Right renal pelvis (tissue), 4 donors: Measurements from ENCODE around the gene REXO1. TPM values are rescaled to one million over a fixed set of nuclear protein-coding genes. Genes with fewer than 3 reads are reported as not detected.
"Not testable (repeated sequence)": the region's sequence is repeated elsewhere in the genome, so short reads cannot be mapped to it uniquely, and the experiment has no call there.

Source experiments
- DNase-seq, 4 donors: peaks; one replicate each; pipeline ENCODE4 v3.0.0-alpha.2; 2013; ENCODE audit warnings: low read depth in 4 of 4, low spot score in 3 of 4, missing footprints in 1 of 4
- polyA plus RNA-seq, 4 donors: library from polyadenylated mRNA; unstranded; fragments of 120-200 nt; gene quantifications; one replicate each; pipeline ENCODE4 v1.2.1, GENCODE V29; 2013; ENCODE audit not compliant: insufficient read length in 4 of 4

REXO1 gene, protein sequence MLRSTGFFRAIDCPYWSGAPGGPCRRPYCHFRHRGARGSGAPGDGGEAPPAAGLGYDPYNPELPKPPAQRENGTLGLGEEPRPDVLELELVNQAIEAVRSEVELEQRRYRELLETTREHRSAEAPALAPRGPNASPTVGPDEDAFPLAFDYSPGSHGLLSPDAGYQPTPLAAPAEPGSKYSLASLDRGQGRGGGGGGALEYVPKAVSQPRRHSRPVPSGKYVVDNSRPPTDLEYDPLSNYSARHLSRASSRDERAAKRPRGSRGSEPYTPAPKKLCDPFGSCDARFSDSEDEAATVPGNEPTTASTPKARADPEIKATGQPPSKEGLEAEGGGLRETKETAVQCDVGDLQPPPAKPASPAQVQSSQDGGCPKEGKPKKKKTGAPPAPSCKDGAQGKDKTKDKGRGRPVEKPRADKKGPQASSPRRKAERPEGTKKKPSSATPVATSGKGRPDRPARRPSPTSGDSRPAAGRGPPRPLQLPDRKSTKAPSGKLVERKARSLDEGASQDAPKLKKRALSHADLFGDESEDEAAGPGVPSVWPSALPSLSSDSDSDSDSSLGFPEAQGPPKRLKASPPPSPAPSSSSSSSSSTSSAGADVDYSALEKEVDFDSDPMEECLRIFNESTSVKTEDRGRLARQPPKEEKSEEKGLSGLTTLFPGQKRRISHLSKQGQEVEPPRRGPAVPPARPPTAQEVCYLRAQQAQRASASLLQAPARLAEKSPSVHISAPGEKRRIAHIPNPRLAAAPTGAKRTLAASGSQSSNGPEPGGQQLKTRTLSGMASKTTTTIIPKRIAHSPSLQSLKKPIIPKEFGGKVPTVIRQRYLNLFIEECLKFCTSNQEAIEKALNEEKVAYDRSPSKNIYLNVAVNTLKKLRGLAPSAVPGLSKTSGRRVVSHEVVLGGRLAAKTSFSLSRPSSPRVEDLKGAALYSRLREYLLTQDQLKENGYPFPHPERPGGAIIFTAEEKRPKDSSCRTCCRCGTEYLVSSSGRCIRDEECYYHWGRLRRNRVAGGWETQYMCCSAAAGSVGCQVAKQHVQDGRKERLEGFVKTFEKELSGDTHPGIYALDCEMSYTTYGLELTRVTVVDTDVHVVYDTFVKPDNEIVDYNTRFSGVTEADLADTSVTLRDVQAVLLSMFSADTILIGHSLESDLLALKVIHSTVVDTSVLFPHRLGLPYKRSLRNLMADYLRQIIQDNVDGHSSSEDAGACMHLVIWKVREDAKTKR
- polyA plus RNA-seq = 10 to 100 TPM; 23.5 to 32.9 (median 25.1) TPM

DNA sequence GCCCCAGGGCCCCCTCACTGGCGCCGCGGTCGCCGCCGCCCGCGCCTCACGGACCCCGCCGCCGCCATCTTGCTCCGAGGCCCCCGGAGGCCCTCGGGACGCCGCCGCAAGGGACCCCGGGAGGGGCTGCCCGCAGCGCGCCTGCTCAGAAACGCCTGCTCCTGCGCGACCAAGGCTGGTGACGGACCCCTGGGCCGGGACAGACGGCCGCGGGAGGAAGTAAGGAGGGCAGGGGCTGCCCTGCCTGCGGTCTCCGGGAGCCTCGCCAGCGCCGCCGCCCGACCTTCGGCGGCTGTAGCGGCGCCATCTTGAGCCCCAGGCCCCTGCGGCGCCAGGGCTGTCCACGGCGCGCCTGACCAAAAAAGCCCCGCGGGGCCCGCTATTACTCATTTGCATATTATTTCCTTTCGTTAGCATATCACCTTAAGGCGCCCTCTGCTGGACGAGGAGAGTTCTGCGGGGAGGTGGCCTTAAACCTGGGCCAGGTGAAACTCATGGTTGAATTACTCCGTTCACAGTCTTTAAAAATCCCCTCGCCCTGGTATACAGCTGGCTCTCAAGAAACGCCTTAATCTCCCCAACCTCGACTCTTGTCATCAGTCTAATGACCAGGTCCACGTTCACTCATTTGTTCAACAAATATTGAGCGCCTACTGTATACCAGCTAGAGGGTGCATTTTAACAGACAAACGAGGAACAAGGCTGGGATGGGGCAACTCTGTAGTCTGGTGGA is at the start of gene REXO1:
Gene REXO1, minus strand, starts transcription at position 85 of the 733 bp plus-strand sequence. CDS start 125 bp downstream, outside the sequence.
- DNase-seq = peak; percentile 92 to 98 (median 94)

DNA sequence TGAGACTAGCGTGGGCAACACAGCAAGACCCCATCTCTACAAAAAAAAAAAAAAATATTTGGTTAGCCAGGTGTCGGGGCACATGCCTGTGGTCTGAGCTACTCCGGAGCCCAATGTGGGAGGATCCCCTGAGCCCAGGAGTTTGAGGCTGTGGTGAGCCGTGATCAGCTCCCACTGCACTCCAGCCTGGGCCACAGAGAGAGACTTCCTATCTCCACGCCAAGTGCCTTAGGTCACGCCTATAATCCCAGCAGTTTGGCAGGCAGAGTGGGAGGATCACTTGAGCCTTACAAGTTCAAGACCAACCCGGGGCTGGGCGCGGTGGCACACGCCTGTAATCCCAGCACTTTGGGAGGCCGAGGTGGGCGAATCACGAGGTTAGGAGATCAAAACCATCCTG is 48.2 kb upstream of the REXO1 start:
- DNase-seq = no peak

DNA sequence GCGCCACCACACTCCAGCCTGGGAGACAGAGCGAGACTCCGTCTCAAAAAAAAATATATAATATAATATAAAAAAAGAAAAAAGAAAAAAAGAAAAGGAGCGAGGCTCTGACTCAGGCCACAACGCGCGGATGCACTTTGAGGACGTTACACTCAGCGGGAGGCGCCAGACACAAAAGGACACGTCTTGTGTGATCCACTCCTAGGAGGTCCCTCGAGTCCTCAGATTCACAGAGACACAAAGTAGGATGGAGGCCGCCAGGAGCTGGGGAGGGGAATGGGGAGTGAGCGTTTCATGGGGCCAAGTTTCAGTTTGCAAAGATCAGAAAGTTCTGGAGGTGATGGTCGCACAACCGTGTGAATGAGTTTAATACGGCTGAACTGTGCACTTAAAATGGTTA is 45.5 kb upstream of the REXO1 start:
- DNase-seq = no peak

DNA sequence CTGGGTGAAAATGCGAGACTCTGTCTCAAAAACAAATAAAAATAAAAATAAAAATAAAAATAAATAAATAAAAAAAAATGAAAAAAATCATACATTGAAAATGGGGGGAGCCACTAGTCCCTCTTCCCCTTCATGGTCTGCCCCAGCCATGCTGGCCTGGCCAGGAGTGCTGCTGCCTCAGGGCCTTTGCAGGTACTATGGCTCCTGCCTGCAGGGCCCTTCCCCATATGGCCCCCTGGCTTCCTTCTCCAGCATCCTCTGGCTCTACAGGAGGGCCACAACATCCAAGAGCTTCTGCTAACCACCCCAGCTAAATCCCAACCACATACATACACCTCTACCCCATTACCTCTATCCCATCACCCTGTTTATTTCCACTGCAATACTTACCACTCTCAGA is 41.6 kb upstream of the REXO1 start:
- no peak for DNase-seq

DNA sequence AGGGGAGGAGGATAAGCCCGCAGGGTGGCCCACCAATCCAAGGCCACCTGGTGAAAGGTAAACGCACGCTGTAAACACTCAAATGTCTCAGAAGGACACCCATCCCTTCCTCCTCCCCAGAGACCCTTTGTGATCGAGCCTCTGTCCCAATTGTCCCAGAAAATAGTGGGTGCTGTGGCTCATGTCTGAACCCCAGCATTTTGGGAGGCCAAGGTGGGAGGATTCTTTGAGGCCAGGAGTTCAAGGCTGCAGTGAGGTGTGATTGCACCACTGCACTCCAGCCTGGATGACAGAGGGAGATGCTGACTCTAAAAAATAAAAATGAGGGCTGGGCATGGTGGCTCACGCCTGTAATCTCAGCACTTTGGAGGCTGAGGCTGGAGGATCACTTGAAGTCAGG is 40.1 kb upstream of the REXO1 start:
- no peak for DNase-seq

DNA sequence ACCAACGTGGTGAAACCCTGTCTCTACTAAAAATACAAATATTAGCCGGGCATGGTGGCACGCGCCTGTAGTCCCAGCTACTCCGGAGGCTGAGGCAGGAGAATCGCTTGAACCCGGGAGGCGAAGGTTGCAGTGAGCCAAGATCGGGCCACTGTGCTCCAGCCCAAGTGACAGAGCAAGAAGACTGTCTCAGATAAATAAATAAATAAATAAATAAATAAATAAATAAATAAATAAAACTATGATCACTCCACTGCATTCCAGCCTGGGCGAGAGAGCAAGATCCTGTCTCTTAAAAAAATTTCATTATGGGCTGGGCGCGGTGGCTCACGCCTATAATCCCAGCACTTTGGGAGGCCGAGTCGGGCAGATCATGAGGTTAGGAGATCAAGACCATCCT is 38.1 kb upstream of the REXO1 start:
- not testable (repeated sequence) for DNase-seq

DNA sequence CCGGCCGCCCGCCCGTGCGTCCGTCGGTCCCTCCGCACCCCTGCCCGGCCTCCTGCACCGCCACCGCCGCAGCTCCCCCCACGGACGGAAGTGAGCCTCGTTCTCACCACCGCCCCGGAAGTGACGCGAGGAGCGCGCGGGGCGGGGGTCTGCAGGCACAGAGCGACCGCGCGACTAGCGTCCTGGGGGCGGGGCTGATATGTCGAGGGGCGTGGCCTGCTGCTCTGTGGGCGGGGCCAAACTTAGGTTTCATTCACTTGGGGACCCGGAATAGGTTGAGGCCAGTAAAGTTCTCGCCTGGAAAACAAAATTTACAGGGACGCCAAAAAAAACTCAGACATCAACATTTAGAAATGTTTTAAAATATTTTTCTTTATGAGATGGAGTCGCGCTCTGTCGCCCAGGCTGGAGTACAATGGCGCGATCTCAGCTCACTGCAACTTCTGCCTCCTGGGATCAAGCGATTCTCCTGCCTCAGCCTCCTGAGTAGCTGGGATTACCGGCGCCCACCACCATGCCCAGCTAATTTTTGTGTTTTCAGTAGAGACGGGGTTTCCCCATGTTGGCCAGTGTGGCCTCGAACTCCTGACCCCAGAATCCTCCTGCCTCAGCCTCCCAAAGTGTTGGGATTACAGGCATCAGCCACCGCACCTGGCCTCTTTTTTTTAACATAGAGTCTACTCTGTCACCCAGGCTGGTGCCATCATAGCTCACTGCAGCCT is 37.3 kb upstream of the REXO1 start, which contains the start of gene ABHD17A:
Gene ABHD17A, minus strand, starts transcription at position 99 of the 722 bp plus-strand sequence. CDS start 3,930 bp downstream, outside the sequence.
- peak in 3 of 4 donors; percentile 91 to 92 (median 92) for DNase-seq

DNA sequence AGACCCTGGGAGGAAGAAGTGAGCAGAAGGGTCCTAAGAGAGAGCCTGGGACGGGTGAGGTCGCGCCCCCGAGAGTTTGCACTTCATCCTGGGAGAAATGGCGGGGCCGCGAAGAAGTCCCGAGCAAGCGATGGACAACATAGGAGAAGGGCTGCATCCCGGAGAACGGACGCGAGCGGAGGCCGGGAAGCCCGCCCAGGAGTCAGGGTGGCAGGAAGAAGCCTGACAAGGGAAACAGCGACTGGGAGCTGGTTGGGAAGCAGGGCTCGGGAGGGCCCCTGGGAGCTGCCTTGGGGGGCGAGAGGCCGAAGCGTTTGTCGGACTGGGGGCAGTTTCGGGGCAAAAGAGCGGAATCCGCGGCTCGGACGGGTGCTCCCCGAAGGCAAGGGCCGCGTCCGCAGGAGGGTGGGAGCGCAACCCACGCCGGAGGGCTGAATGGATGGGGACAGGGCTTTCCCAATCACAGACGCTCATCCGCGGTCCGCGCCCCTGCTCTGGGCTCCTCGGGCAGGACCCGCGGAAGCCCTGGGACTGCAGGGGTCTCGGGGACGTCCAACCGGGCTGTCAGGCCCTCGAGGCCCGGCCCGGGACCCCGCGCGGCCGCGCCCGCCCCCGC is 36.5 kb upstream of the REXO1 start:
- no peak for DNase-seq

DNA sequence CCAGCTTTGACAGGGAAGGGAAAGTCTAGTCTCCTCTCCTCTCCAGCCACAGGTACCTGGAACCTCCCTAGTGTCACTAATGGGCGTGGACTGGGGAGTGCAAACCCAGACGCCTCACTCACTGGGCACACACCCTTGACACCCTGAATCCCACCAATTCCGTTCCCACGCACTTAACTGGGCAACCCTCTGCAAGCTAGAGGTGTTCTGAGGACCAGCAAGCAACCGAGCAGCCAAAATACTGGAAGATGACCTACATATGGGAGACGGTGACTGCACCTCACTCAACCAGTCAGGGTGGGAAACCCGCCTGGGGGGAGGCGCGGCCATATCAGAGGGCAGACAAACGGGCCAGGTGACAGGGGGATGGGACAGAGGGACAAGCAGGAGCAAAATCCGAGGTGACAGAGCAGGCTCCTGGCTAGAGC is 36.0 kb upstream of the REXO1 start:
- no peak for DNase-seq

DNA sequence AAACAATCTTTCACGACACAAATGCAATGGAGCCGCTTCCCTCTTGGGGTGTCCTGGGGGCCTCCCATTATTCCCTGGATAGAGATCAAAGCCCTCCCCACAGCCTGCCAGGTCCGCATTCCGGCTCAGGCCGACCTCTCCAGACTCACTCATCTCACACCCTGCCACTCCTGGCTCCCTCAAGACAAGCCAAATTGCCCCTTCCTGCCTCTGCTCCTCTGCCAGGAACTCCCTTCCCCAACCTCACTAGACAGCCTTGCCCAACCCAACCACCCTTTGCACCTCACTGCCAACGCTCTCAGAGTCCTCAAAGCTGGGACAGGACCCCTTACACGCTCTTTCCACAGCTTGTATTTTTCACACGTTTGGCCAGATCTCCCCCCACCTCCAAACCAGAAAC is 35.5 kb upstream of the REXO1 start:
- DNase-seq = no peak

DNA sequence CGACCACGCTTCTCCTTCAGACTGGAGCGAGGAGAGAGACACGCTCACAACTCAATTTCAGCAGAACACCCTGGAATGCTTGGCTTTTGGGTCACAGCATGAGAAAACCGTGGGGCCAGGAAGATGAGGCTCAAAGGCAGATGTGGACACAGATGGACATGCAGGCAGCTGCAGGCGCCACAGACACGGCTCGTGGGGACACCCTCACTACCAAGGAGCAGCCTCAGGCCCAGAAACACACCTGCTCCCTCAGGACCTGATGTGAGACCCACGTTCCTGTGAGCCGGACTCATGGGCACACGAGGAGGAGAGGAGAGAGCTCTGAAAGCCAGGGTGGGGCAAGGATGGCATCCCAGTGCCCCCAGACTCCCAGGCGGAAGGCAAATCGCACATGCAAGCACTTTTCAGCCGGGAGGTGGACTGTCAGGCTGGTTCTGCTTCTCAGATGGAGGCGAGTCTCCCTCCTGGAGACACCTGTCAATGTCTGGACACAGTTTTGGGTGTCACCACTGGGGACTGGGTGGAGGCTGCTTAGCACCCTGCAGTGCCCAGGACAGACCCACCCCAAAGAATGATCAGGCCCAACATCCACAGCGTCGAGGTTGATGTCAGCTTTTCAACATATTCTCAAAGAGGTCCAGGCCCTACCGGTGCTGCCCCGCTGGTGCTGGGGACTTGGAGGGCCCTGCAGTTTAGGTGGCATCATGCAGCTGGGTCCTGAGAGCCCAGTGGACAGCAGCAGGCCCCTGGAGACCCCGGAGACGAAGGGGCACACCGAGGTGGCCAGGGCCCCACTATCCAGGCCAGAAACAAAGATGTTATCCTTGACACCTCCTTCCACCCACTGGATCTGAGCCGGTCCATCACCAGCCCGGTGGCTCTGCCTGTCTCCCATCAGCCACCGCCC is 34.8 kb upstream of the REXO1 start:
- no peak for DNase-seq

DNA sequence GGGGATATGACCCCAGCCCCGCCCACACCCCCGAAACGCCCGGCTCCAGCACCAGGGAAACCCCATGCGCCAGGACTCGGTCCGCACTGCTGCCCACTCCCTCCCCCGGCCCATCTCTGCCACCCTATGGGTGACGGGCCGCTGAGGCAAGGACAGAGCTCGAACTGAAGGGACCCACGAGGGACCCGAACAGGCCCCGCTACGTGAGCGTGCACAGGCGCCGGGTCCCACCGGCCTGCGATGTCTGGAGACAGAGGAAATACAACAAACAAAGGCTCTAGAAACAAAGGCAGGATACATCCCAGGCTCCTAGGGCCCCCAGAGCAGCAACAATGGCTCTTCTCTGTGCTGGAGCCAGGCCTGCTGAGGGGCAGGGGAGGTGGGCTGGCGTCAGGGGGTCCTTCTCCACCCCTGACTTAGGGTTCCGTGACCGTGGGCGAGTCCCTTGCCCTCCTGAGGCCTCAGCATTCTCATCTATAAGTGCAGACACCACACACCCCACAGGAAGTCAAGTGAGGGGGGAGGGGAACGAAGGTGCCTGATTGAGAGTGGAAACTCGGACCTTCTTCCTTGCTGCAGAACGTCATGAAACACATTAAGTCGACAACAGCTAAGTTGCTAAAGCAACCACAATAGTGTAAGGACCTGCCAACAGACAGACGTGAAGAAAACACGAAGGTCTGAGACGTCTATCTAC is 34.0 kb upstream of the REXO1 start:
- DNase-seq = no peak

DNA sequence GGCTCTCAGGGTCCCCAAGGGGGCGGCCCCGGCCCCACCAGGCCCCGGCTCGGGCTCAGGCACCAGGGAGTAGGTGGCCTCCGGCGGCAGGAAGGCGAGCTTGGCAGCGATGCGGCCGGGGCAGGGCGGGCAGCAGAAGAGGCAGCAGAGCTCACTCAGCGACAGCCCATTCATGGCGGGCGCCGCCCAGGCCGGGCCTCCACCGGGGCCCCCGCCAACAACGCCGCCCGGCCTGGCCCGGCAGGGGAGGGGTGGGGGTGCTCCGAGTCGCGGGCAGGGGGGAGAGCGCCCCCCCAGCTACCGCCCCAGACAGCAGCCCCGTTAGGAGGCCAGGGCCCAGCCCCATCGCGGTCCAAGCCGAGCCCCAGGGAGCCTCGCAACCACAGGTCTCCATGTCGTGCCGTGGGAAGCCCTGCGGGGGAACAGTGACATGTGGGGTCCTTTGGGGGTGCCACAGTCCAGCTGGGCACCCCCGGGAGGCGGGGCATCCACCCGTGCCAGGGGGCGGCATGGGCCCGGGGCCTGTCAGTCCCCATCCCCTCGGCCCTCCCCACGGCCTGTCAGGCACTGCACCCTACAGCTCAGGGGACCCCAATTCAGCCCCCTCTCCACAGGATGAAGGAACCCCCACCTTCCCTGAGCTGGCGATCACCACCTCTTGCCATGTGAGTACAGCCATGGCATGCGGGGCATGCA is 33.3 kb upstream of the REXO1 start:
- not testable (repeated sequence) for DNase-seq

DNA sequence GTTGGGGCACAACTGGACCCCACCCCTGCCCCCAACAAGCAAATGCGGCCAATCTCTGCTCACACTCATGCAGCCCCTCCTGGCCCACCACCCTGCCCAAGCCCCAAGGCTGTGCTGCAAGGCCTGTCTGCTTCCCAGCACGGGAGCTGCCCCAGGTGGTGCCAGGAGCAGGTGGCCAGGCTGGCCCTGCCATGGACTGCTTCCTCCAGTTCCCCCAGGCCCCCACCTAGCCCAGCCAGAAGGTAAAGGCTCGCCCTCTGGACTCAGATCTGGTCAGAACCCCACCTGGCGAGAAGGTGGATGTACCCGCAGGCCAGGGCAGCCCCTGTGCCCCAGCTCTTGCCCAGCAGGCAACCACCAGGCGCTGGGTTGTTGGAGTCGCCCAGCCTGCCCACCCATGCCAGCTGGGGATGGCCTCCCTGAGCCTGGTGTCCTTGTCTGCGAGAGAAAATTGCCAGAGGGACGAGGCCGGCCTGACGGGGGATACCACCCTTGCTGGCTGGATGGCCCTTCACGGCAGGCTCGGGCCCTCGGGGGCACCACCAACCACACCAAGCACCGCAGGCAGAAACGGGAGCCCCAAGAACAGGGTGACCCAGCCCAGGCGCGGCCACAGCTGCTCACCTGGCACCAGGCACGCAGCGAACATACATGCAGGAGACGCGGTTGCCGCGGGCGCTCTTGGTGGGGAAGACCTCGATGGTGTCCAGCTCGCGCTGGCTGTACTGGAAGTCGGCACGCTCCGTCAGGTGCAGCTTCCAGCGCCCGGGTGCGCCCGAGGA is 32.5 kb upstream of the REXO1 start:
- no peak for DNase-seq

DNA sequence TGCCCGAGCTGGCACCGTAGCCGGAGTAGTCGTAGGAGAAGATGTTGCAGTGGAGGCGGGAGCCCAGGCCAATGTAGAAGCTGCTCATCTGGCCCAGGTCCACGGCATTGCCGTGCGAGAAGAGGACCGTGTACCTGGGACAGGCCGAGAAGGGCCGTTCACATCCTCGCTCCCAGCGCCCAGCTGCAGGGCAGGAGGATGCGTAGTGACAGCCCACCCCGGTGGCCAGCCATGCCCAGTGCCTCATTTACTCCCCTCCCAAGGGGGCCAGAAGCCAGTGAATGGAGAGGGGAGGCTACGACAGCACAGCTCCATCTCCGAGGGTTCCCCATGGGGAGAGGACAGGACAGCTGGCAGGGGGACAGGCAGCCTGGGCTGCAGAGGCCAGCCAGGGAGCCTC is 31.7 kb upstream of the REXO1 start:
- DNase-seq = not testable (repeated sequence)

DNA sequence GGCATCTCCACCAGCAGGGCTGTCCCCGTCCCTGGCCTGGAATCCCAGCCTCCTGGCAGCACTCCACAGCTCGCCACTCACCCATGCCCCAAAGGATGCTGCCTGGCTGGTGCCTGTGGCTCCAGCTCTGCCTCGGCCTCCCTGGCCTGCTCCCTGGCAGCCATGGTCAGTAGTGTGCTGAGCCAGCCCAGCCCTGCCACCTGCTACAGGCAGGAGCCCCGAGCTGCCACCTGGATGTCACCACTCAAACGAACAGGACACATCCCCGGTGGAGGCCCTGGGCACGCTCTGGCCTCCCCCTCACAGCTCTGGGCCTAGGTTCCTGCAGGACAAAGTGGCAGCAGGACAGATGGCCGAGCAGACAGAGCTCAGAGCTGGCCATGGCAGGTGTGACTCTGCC is 30.3 kb upstream of the REXO1 start:
- DNase-seq = not testable (repeated sequence)
